ENCODE measurements around the gene MAMLD1. TPM values are rescaled to one million over a fixed set of nuclear protein-coding genes. Genes with fewer than 3 reads are reported as not detected.
A peak's percentile ranks its signal among the peaks of the same experiment; 100 is the strongest.
"Not testable (repeated sequence)": the region's sequence is repeated elsewhere in the genome, so short reads cannot be mapped to it uniquely, and the experiment has no call there.

MAMLD1 gene
- 1.9 TPM for total RNA-seq
- long read RNA-seq, full-length matches to known transcripts, result 1 of 1 reads
- long read RNA-seq, partial matches to known transcripts, result 0 of 1 reads
- long read RNA-seq, other reads (novel, unspliced or antisense), result 0 of 1 reads

DNA sequence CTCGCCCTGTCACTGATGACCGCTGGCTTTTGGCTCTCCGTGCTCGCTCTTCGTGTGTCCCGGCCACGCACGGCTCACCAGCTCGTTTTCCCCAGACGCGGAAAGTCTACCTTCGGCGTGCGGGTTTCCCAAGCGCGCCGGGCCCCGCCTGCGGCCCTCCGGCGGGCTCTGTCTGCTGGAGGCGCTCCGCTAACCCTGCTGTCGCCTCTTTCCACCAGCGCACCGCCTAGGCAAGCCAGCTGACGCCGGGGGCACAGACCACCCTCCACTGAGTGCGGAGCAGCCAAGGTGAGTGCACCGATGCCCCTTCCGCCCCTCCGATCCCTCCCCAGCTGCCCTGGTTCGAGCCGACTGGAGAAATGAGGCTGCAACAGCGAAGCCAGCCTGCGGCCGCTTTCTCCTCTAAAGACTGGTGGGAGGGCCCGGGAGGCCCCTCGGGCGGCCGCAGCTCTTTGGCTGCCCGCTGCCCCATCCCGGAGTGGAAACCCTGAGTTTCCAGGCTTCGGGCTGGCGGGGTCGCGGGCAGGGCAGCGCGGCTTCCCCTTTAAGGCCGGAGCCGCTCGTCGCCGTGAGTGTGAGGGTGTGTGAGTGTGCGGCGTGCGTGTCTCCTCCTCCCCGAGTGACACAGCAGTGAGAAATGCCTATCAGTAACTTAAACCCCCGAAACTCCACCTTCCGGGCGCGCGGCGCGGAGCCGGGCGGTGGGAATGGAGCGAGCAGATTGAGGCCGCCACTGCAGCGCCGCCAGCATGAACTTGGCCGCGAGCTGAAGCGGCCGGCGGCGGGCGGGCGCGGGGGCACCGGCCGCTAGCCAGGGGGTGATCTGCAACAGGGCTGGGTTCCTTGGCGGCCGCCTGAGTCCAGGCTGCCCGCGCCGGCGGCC, at the start of gene MAMLD1:
Gene MAMLD1, plus strand, starts transcription at position 719 of the 883 bp plus-strand sequence. CDS start 82,200 bp downstream, outside the sequence.
- peak; percentile 76 for ATAC-seq (ENCODE audit: poor library complexity)
- peak; percentile 84 for DNase-seq
- intact Hi-C loops (cut with DNase I), result no loop called here

DNA sequence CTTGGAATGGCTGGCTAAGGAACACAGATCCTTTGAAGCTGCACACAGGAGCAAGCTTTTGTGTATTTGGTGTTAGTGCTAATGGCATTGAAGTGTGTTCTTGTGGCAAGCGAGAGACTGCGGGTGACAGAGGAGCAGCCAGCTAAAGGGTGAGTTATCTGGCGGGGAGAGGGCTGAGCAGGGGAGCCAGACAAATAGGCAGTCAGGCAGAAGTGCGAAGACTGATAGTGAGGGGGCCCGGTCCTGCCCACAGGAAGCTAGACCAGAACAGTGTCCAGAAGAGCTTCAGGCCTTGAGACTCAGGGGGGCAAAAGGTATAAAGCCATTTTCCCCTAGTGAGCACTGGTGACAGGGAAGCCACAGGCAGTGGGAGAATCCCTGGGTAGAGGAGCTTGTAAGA, 49.6 kb upstream of the MAMLD1 start:
- intact Hi-C loops (cut with DNase I), result no loop called here
- no peak for ATAC-seq (ENCODE audit: poor library complexity)
- no peak for DNase-seq

DNA sequence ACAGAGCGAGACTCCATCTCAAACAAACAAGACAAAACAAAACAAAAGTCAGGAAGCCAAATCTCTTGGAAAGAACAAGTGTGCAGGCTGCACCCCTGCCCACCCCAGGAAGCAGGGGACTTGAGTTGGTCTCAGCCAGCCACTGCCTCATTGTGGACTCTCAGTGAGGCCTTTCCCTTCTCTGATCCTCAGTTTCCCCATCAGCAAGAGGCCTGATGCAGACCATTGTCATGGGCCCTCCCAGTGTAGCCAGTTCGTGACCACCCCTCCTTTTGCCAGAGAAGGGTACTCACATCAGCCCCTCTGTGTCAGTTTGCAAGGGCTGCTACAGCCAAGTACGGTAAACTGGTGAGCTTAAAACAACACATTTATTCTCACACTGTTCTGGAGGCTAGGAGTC, 48.9 kb upstream of the MAMLD1 start:
- DNase-seq (no peak), ATAC-seq (ENCODE audit: poor library complexity) (no peak)
- intact Hi-C loops (cut with DNase I), result no loop called here

DNA sequence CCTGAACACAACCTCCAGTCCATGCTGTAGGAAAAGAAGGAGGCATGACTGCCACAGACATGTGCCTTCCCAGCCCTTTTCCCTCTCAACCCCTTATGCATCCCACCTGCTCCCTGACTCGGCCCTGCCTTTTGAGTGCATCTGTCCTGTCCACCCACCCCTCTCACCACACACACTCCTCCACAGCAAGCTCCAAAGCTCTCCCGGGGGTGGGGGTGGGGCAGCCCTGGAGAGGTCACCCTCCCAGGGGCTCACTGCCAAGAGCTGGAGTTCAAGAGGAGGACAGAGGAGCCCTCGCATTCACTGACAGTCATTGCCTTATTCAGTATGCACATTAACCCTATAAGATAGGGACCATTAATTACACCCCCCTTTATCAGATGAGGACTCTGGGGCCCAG, 46.6 kb upstream of the MAMLD1 start:
- ATAC-seq (ENCODE audit: poor library complexity) (peak; percentile 46), DNase-seq (peak; percentile 40)
- intact Hi-C loops (cut with DNase I), result no loop called here

DNA sequence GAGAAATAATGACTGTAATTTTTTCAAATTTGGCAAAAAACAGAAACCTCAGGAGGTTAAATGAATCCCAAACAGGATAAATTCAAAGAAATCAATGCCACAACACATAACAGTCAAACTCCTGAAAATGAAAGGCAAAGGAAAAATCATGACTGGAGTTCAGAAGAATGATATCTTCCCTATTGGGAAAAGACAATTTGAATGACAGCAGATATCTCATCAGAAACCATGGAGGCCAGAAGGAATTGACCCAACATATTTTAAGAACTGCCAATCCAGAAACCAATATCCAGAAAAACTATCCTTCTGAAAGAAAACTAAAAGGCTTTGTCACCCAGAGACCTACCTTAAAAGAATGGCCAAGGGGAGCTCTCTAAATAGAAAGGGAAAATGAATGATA, 40.1 kb upstream of the MAMLD1 start:
- intact Hi-C loops (cut with DNase I), result no loop called here
- no peak for DNase-seq
- no peak for ATAC-seq (ENCODE audit: poor library complexity)

GRCh38 chrX:150324035-150324728, 38.9 kb upstream of the MAMLD1 start:
- DNase-seq (no peak), ATAC-seq (ENCODE audit: poor library complexity) (no peak)
- intact Hi-C loops (cut with DNase I), result no loop called here

- DNase-seq (no peak), ATAC-seq (ENCODE audit: poor library complexity) (no peak)
- intact Hi-C loops (cut with DNase I), result no loop called here
Observed at GRCh38 chrX:150324919-150325318, 38.2 kb upstream of the MAMLD1 start.

GRCh38 chrX:150326541-150327247, 36.4 kb upstream of the MAMLD1 start:
- DNase-seq (no peak), ATAC-seq (ENCODE audit: poor library complexity) (no peak)
- intact Hi-C loops (cut with DNase I), result no loop called here

GRCh38 chrX:150329282-150329681, 33.8 kb upstream of the MAMLD1 start:
- DNase-seq, result no peak
- intact Hi-C loops (cut with DNase I), result no loop called here
- ATAC-seq (ENCODE audit: poor library complexity), result no peak

DNA sequence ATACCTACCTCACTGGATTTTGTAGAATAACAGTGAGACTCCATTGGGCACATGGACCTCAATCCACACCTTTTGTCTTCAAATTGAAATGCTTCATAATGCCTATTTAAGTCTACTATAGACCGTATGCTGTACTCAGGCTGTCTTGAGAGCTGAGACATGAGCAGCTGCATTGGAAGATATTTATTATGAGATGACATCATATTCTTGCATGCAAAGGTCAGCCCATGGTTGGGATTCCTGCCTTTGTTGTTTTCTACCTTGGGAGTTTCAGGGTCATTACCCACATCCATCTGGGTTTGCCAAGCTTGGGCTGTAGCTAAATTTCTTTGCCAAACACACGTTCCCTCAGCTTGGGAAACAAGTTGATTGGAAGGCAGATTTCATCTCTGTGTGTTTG, 33.2 kb upstream of the MAMLD1 start:
- DNase-seq, result no peak
- intact Hi-C loops (cut with DNase I), result no loop called here
- ATAC-seq (ENCODE audit: poor library complexity), result no peak

DNA sequence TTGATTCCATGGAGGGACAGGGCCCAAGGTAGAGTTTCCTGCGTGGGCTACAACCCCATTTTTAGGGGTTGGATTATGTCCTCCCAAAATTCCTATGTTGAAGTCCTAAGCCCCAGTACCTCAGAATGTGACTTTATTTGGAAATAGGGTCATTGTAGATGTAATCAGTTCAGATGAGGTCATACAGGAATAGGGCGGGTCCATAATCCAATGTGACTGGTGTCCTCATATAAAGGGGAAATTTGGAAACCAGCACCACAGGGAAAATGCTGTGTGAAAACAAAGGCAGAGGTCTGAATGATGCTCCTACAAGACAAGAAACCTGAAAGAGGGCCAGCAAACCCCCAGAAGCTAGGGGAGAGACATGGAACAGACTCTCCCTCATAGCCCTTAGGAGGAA, 31.1 kb upstream of the MAMLD1 start:
- DNase-seq, result no peak
- intact Hi-C loops (cut with DNase I), result no loop called here
- no peak for ATAC-seq (ENCODE audit: poor library complexity)

DNA sequence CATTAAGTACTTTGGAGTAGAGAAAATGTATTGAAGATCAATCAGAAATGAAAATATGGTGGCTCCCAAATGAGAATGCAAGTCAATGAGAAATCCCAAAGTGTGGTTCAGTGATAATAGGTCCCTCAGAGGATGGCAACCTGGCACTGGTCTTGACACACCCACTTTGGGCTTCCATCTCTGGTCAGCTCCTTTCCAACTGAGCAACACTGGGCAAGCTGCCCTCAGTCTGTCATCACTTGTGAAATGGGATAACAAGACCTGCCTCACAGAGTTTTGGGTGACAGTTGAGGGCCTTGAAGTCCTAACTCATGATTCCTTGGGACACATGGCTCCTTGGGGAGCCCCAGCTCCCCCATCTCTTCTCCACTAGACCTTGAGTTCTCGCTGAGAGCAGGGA, 29.0 kb upstream of the MAMLD1 start:
- DNase-seq (peak; percentile 49), ATAC-seq (ENCODE audit: poor library complexity) (peak; percentile 73)
- intact Hi-C loops (cut with DNase I), result no loop called here

- ATAC-seq (ENCODE audit: poor library complexity) (peak; percentile 68), DNase-seq (no peak)
- intact Hi-C loops (cut with DNase I), result no loop called here
Observed at GRCh38 chrX:150334981-150335380, 28.1 kb upstream of the MAMLD1 start.

- intact Hi-C loops (cut with DNase I), result no loop called here
- ATAC-seq (ENCODE audit: poor library complexity) (no peak), DNase-seq (no peak)
Observed at GRCh38 chrX:150337026-150337425, 26.1 kb upstream of the MAMLD1 start.

GRCh38 chrX:150337536-150337935, 25.6 kb upstream of the MAMLD1 start:
- intact Hi-C loops (cut with DNase I), result no loop called here
- ATAC-seq (ENCODE audit: poor library complexity), result no peak
- DNase-seq, result no peak

DNA sequence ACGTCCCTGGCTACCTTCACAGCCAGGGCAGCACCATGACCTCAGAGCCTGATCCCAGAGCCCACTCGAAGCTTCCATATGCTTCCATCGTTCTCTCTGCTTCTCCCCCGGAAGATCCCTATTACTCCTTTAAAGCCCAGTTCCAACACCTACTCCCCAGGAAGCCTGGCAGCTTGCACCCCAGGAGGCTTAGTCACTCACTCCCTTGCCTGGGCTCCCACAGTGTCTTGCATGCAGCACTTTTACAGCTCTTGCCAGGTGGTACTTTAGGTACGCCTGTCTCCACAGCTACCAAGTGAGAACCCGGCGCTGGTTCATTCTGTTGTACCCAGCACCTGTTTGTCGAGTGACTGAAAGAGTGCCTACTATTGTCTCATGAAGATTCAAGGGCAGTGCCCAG, 24.5 kb upstream of the MAMLD1 start:
- no peak for DNase-seq
- no peak for ATAC-seq (ENCODE audit: poor library complexity)
- intact Hi-C loops (cut with DNase I), result no loop called here

DNA sequence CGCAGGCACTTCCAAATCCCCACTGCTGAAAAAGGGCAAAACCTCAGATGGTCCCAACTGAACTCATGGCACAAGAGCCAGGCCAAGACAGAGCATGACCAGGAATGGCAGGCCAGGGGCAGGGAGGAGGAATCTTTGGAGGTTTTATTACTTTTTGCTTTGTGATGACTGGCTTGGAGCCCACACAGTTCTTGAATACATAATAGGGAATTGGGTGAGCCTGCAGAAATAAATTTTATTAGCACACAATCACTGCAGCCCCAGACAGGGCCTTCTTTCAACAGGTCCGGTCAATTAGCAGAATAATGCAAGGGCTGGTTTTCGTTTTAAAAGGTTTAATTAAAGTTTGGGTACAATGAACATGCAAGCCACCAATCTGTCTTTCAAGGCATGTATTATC, 23.4 kb upstream of the MAMLD1 start:
- intact Hi-C loops (cut with DNase I), result no loop called here
- no peak for ATAC-seq (ENCODE audit: poor library complexity)
- no peak for DNase-seq

DNA sequence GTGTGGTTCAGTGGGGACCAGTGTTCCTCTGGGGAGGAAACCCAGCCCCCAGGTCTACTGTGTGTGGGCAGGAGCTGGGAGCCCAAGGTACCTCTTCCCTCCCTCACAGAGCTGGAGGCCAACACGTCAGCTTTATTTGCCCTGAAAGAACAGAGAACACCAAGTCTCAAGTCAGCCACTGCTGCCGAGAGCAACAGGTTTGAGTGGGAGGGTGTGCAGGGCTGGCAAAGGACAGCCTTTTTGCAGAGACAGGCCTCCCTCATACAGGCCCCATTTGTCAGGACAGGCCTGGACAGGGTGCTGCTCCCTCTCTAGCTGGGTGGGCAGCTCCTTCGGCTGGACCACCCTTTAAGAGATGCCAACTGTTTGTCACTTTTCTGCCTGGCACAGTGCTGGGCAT, 22.8 kb upstream of the MAMLD1 start:
- DNase-seq; ATAC-seq (ENCODE audit: poor library complexity); intact Hi-C loops (cut with DNase I): not testable (repeated sequence)

- no peak for ATAC-seq (ENCODE audit: poor library complexity)
Observed at GRCh38 chrX:150347471-150347870, 15.6 kb upstream of the MAMLD1 start.

More at GRCh38 chrX:150347471-150347870, 15.6 kb upstream of the MAMLD1 start:
- intact Hi-C loops (cut with DNase I), result no loop called here
- no peak for DNase-seq
